Body of pancreas (tissue), 4 donors: ENCODE data around the gene KCNQ1OT1. TPM values are rescaled to one million over a fixed set of nuclear protein-coding genes. Genes with fewer than 3 reads are reported as not detected.

Source experiments
- ATAC-seq: fragments of 150-250 bp; one replicate; pipeline ENCODE4 v1.9.1; 2016
- DNase-seq, 4 donors: peaks; one replicate each; pipeline ENCODE4 v3.0.0-alpha.2; 2019
- H3K27ac ChIP-seq, 4 donors: fragments of 200-600 bp; sonication (generic); 1 replicate in 3 of 4; 2 replicates in 1 of 4; pipeline versions ENCODE4 v1.5.1 to v1.6.1; 2016 to 2019; ENCODE audit warnings: mild to moderate bottlenecking in 1 of 4, mixed read lengths in 1 of 4, moderate library complexity in 1 of 4
- H3K27me3 ChIP-seq, 2 donors: fragments of 200-600 bp; sonication (generic); one replicate each; pipeline ENCODE4 v1.6.0; 2016; ENCODE audit warnings: mild to moderate bottlenecking in 1 of 2
- H3K36me3 ChIP-seq, 2 donors: fragments of 200-600 bp; sonication (generic); replicated peaks in 1 of 2; 2 replicates each; pipeline ENCODE4 v1.5.1; 2016; ENCODE audit warnings: low read depth in 2 of 2; ENCODE audit not compliant: insufficient read depth in 1 of 2
- H3K4me1 ChIP-seq: fragments of 200-600 bp; sonication (generic); one replicate; pipeline ENCODE4 v1.6.0; 2016
- H3K4me3 ChIP-seq, 2 donors: fragments of 200-600 bp; sonication (generic); 1 replicate in 1 of 2; 2 replicates in 1 of 2; pipeline ENCODE4 v1.5.1; 2016 to 2019
- H3K9me3 ChIP-seq, 3 donors: fragments of 200-600 bp; sonication (generic); 1 replicate in 2 of 3; 2 replicates in 1 of 3; pipeline ENCODE4 v1.5.1; 2016
- POLR2A ChIP-seq, 3 donors: fragments of 450-650 bp; IDR thresholded peaks; one replicate each; pipeline ENCODE4 v1.6.1; 2016; ENCODE audit warnings: antibody characterized with exemption in 3 of 3, mild to moderate bottlenecking in 2 of 3
- WGBS, 2 donors: methylation state at CpG; one replicate each; pipeline ENCODE4 v1.1.5; 2017; 5-methylcytosine and 5-hydroxymethylcytosine counted together
- intact Hi-C: fragments of 100-400 bp; cut with DNase I; formaldehyde crosslinking; loops from one replicate; pipeline ENCODE4 v1.15.1; 2023
- small RNA-seq: library from RNA; depleted of rRNA; stranded (forward); fragments of <200 nt; gene quantifications from one replicate; pipeline ENCODE3, GENCODE V24; 2016
- total RNA-seq, 2 donors: library from RNA; depleted of rRNA; stranded (reverse); fragments of >200 nt; gene quantifications; one replicate each; pipeline ENCODE4 v1.1.0, GENCODE V29; 2016
- TF ChIP-seq, protein P1 (sequence below), 7 experiments: fragments of 450-650 bp in 4 of 7; fragments of 200-600 bp in 3 of 7; sonication (generic) in 3 of 7; IDR thresholded peaks; one replicate each; pipeline ENCODE4 v1.5.1; 2016 to 2019; ENCODE audit warnings: antibody characterized with exemption in 7 of 7

KCNQ1OT1 gene
- total RNA-seq, 2 donors from 2014 or later, result 3.6 to 9.2 TPM

DNA sequence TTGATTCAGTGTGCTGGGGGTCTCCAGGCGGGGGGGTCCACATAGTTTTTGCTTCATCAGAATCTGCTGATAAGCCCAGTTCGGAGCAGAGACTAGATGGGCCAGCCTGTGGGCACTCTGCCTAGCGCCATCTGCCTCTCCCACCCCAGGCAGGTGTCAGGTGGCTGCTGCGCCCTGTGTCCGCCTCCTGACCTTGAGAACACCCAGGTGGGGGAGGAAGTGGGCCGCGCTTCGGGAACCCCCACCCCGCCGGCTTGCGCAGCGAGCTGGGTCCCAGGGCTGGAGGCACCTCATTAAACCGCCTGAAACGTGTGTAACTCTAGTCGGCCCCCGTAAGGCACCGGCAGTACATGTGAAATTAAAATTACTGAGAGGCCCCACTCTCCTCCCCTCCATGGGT, 141.4 kb downstream of the KCNQ1OT1 start:
- no peak for ATAC-seq
- peaks cover 6% of the 10 kb centered on the region for H3K4me1 ChIP-seq
- H3K27ac ChIP-seq, result peak overlapping the region in 2 of 4 donors; percentile 32 to 43
- no peak for TF ChIP-seq POLR2A (IDR thresholded peaks at IDR 0.05)
- TF ChIP-seq, protein P1, sequence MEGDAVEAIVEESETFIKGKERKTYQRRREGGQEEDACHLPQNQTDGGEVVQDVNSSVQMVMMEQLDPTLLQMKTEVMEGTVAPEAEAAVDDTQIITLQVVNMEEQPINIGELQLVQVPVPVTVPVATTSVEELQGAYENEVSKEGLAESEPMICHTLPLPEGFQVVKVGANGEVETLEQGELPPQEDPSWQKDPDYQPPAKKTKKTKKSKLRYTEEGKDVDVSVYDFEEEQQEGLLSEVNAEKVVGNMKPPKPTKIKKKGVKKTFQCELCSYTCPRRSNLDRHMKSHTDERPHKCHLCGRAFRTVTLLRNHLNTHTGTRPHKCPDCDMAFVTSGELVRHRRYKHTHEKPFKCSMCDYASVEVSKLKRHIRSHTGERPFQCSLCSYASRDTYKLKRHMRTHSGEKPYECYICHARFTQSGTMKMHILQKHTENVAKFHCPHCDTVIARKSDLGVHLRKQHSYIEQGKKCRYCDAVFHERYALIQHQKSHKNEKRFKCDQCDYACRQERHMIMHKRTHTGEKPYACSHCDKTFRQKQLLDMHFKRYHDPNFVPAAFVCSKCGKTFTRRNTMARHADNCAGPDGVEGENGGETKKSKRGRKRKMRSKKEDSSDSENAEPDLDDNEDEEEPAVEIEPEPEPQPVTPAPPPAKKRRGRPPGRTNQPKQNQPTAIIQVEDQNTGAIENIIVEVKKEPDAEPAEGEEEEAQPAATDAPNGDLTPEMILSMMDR (IDR thresholded peaks at IDR 0.05), result no peak
- intact Hi-C loops, result no loop called here
- H3K4me3 ChIP-seq, result no peak overlapping the region
- H3K27me3 ChIP-seq, result no peaks in the 10 kb centered on the region
- H3K36me3 ChIP-seq, result no peaks in the 10 kb centered on the region
- no peaks in the 10 kb centered on the region for H3K9me3 ChIP-seq
- 76 to 96% methylated on average over 6 to 16 of the region's 17 CpGs for WGBS, 2 donors
- peak in 2 of 4 donors; percentile 12 to 28 for DNase-seq

Small RNAs within 50 kb of the gene (small RNA-seq; reads per million reads assigned to genes)
- gene RF01947 (not detected), gene RF01948 (not detected), gene RF01950 (not detected)

Other genes starting within 250 kb of the KCNQ1OT1 start
- gene CDKN1C, start 185.8 kb upstream of the KCNQ1OT1 start, total RNA-seq, result 100 to 1,000 TPM in 1 of 2 donors, 10 to 100 TPM in 1; 35.3 to 231 TPM
- gene PHLDA2, start 229.4 kb upstream of the KCNQ1OT1 start, total RNA-seq, result 1 to 10 TPM in 1 of 2 donors, not detected in 1; 4.2 TPM